ENCODE results near the gene PRDM4.

Gene PRDM4

DNA sequence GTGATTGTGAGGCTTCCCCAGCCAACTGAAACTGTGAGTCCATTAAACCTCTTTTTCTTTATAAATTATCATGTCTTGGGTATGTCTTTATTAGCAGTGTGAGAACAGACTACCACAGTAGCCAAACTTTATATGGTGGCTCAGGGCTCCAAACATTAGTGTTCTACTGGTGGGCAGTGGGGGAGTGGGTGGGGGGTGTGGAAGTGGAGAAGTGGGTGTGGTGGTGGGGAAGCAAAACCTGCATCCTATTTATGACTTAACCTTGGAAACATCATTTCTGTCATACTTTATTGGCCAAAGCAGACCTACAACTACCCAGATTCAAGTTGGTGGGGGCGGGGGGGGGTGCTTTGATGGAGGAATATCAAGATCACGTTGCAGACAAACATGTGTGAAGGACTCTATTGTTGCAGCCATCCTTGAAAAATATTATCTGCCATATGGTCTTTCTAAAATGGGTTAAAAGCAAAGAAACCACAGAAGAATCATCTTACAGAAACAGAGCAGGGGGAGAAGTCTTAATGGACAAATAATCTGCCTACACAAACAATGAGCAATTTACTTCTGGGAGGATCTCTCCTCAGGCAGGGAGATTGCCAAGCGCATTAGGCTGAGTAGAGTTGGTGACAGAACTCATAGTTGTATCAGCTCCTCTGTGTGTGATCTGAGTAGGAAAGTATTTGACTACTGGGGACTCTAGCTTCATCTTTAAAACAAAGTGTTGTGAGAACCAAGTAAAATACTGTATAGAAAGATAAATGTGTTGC is 76.7 kb downstream of the PRDM4 start:
- DNase-seq, result no peak

Measured in cerebellar nuclear complex (tissue), 1 donor.